GM19395 (cell line): ENCODE data around the gene FAM117A.
A peak's percentile ranks its signal among the peaks of the same experiment; 100 is the strongest.
"Not testable (repeated sequence)": the region's sequence is repeated elsewhere in the genome, so short reads cannot be mapped to it uniquely, and the experiment has no call there.

ENCODE experiments used
- ATAC-seq: cut with Tn5 transposase; IDR thresholded peaks from one replicate; pipeline ENCODE4 v1.9.1; 2021; ENCODE audit warnings: mild to moderate bottlenecking, moderate library complexity; ENCODE audit not compliant: unreplicated experiment

Gene FAM117A

DNA sequence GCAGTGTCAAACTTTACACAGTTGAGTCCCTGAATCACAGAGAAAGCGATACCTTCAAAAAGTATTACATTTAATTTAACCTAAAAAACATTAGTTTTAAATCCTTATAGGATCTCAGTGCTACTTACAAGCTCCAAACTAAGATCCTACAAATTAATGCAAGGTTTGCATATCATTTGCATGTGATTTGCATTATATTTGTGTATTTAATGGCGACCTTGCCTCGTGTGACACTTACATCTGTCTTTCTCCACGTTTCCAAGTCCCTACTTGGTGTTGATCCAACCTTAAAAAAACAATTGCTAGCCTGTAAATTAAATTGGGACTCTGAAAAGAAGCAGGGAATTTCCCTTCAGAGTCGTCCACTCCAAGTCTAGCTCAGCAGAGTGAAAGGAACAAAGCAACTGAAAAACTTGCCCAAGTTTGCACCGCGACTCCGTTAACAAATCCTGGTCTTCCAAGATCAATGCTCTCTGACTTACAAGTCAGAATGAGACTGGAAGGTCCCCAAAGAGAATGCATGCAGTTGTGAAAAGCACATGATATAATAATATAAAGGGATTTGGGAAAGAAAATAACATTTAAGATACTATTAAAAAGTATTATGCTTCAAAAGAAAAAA lies 739 bp upstream of the FAM117A start:
- ATAC-seq: no peak

DNA sequence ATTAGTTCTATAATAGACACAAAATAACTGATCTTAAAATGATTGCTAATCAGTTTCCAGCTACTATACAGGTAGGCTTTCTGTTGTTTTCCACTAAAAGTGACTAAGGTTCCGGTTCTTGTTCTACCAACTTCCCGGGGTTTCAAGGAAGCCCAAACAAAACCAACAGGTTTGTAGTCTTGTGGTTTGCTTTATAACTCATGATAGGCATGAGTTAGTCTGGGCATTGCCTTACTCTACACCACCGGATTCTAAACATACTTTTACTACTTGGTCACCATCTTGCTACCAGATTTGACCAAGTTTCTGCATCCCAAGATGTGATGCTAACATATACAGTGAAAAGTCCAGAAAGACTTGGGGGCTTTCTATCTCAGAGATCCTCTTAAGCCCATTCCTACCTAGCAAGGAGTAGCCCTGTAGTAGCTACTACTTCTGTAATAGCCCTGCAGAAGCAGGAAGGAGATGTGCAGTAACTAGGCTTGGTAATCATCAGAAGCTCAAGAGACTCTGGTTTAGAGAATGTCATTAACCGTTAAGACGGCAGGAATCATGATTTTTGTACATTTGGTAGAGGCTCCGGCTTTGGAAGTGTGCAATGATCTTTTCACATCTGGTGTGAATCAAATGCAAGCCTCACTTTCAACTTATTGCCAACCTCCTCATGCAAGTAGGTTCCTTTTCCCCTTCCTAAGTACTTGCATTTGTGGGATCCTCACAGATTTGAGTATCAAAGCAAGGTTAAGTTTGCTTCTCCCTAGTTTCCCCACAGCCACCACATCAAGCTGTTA lies 1.6 kb downstream of the FAM117A start:
- ATAC-seq: no peak

DNA sequence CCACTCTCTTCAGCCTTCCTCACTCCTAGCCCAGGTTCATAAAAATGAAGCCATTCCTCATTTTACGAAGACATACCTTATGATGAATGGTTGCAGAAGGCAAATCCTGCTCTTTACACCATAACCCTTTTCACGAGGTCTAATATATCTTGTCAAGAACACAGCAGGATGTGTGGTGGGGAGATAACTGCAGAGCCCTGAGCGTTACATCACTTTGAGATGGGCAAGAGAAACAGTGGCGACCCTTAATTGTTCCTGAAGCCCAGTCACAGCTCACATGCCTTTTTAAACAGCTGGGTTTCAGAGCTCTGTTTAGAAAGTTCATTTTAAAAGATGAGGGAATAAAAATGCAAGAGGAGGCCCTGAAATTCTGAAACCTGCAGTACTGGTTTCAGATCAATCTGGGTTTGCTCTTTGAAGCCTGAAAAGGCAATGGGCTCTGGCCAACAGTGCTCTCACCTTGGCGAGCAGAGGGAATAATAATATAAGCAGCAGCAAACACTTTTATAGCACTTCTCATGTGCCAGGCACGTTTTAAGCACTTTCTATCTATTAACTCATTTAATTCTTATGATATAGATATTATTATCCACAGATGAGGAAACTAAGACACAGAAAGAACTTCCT lies 2.9 kb downstream of the FAM117A start:
- no peak for ATAC-seq

DNA sequence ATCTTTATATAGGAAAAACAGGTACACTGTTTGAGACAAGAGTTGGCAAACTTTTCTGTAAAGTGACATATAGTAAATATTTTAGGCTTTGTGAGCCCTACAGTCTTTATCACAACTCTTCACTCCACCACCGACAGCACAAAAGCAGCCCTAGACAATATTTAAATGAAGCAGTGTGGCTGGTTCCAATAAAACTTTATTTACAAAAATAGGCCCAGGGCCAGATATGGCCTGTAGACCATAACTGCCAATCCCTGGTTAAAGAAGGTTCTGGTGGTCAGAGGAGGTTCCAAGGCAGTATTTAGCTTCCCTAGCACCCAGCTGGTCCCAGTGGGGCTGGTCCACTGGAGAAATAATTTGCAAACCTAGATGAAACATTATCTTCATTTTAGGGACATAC lies 3.6 kb downstream of the FAM117A start:
- ATAC-seq: no peak

DNA sequence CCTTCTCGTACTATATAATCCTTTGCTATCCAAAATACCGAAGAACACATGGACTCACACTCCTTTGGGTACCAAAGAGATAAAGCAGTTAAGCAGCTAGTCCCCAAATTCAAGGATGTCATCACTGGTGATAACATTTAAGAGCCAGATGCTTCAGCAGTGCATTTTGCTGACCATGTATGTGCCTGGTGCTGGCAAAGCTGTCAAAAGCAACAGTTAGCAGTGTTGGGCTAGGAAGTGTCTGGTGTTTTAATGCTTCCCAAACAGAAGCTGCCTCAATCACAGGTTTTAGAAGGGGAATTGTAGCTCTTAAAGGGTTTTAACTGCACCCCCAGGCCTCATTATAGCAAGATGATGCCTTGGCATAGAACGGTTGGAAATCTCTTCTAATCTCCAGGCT lies 4.7 kb downstream of the FAM117A start:
- no peak for ATAC-seq

DNA sequence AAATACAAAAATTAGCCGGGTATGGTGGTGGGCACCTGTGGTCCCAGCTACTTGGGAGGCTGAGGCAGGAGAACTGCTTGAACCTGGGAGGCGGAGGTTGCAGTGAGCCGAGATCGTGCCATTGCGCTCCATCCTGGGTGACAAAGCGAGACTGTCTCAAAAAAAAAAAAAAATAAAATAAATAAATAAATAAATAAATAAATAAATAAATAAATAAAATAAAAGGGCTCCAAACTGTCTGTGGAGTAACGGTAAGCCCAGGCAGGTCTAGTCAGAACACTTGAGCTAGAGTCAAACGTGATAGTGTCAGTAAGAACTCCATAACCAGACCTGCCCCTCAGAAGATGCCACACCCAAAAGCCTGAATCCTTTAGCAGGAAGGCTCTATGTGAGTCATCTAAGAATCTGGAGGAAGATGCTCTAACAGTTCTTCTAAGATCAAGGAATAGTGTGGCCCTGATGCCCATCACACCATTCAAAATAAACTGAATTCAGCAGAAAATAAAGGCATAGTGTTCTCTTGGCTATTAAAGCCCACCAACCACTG lies 5.4 kb downstream of the FAM117A start:
- not testable (repeated sequence) for ATAC-seq

DNA sequence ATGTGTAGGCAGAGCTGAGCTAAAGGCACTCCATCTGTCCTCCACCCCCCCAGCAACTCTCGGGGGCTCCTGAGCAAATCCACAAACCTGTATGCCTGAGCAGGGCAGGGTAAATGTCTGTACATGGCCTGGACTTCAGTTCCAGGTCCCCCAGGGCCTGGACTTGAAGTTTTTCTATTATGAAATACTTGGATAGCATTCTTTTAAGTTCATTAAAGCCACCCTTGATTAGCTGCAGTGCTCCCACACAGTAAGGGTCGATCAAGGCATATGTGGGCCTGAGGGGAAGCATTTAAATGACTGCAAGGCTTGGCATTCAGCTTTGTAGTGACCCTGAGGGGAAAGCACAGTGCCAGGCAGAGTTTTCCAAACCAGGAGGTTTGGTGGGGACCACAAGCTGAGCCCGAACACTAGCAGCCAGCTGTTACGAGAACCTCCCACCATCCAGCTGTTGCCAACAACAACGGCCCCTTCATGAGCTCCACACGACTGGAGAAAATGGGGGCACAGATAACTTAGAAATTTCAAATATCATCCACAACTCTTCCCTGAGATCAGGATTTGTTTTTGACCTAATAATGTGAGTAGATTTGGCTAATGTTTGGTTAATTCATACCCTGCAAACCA lies 6.7 kb downstream of the FAM117A start:
- ATAC-seq: no peak

DNA sequence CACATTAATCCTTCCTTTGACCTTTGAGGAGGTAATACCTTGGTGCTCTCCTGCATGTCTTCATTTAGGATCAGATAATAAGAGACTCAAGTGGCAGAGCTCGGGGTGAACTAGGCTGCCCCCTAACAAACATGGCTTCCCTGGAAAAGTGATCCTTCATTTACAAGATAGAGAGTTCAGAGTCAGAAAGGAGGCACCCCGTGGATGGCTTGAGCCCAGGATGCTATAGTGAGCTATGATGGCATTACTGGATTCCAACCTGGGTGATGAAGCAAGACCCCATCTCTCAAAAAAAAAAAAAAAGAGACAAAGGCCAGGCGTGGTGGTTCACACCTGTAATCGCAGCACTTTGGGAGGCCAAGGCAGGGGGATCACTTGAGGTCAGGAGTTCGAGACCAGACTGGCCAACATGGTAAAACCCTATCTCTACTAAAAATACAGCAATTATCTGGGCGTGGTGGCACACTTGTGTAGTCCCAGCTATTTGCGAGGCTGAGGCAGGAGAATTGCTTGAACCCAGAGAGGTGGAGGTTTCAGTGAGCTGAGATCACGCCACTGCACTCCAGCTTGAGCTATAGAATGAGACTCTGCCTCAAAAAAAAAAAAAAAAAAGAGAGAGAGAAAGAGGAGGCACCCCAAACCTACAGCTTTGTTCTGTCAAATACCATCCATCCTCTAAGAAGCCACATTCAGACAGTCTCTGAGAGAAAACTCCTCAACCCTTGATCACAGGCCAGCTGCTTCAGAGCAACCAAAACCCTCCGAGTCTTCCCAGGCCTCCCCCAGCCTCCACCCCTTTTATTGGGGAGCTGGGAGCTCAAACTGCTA lies 7.4 kb downstream of the FAM117A start:
- ATAC-seq: no peak

DNA sequence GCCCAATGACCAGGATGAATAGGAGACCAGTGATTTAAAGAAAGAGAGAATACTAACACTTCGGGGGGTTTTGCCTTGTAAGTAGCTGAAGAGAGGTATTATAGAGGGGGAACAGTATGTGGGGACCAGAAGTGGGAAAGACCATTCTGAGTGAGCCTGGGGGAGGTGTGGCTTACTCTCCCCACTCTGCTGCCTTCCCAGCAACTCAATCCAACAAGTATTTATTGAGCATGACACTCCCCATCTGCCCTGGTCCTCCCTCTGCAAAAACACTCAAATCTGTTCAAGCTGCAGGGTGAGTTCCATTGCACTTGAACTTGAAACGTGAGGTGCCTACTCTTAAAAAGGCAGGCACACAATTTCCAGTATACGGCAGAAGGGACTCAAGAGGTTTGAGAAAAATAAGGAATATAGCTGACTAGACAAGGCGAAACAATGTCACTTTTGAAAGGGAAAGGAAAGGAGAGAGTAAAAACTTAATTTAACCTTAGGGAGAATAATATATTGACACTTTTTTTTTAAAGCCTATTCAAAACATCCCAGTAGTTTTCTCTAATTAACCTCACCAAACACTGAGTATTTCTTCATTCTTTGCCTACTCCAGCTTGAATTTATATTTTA lies 8.2 kb downstream of the FAM117A start:
- no peak for ATAC-seq

DNA sequence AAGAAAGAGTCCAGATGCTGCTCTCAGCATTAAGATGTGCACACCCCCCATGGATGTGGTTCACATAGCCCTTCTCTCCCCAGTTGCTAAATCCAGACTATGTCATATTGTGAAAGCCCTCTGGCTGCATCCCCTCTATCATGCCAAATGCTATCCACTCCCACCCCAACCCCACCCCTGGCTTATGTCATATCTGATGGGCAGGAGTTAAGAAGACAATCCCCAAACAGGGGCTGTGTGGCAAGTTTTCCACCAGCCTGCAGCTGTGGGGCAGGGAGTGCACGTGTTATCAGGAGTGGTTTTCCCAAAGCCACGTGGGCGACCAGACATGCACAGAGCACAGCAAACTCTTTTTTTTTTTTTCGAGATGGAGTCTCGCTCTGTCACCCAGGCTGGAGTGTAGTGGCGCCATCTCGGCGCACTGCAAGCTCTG lies 10.0 kb downstream of the FAM117A start:
- no peak for ATAC-seq

DNA sequence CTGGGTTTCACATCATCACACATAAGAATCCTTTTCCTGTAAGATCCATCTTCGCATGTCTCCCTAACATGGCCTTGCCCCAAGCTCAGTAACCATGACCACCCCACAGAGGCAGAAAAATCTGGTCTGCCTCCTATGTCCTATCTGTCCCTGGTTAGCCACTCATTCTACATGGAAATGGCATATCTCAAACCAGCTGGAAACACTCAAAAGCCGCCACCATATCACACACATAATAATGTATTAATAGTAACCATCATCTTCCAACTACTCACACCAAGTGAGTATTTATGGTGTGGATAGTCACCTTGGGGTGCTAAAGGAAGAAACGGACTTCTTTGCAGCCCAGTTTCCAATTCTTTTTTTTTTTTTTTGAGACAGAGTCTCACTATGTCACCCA lies 11.4 kb downstream of the FAM117A start:
- ATAC-seq: no peak

DNA sequence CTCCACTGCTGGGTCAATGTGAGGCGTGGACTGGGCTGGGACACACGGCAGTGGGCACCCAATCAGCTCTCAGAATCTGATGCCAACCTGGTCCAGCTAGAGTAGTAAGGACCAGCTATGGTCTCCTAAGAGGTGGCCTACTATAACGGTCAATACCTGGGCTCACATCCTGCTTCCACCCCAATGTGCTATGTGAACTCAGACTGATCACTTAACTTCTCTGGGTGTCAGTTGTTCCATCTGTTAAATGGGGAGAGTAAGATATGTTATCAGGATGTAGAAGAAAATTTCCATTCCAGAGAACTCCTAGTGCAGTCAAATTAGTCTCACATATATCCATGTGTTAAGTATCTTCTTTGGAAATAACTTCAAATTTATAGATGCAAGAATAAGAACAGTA lies 14.2 kb downstream of the FAM117A start:
- ATAC-seq: no peak

DNA sequence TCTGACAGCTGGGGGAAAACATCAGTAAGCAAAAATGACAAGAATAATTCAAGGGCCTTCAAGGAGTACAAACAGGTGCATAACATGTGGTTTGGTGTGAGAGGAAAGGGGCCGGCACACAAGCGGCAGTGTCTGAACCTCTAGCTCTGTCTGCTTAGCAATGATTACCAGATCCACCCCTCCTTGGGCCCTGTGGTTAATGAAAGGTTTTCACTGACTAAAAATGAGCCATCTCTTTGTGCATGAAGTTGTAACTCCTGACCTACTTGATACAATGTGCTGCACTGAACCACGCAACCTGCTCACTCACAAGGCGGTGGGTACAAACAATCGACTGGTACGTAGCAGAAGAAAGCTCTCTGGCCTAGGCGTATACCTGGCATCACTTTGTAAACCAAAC lies 15.1 kb downstream of the FAM117A start:
- peak; percentile 88 for ATAC-seq

DNA sequence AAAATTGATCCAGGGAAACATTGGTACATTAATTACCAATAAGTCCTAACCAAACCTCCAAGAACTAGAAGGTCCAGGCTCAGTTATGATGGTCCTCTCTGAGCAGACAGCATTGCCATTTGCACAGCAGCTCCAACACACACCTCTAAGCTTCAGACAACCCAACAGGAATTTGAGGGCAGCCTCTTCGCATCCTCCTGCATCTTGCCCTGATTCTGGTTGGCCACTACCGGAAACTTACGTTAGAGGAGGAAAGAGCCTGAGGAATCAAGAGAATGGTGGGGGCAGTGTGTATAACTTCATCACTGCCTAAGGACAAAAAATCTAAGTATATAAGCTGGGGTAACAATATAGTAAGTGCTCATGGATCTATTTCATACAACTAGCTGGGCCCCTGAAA lies 15.7 kb downstream of the FAM117A start:
- ATAC-seq: peak; percentile 1

DNA sequence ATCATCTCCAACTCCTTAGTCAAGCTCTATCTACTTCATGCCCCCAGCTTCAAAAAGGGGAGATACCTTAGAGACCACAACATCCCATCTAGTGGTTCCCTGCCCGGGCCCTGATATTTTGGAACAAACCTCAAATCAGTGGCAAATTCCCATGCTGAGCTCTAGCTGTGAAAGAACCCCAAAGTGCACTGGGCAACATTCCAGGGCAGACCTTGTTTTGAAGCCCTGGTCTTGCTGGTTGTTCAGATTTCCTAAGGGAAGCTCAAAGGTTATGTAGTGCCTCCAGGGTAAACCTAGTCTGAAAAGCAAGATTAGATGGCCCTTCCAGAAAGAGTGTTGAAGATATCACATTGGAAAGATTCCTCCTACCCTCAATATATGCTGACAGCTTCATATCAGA lies 16.3 kb downstream of the FAM117A start:
- no peak for ATAC-seq

DNA sequence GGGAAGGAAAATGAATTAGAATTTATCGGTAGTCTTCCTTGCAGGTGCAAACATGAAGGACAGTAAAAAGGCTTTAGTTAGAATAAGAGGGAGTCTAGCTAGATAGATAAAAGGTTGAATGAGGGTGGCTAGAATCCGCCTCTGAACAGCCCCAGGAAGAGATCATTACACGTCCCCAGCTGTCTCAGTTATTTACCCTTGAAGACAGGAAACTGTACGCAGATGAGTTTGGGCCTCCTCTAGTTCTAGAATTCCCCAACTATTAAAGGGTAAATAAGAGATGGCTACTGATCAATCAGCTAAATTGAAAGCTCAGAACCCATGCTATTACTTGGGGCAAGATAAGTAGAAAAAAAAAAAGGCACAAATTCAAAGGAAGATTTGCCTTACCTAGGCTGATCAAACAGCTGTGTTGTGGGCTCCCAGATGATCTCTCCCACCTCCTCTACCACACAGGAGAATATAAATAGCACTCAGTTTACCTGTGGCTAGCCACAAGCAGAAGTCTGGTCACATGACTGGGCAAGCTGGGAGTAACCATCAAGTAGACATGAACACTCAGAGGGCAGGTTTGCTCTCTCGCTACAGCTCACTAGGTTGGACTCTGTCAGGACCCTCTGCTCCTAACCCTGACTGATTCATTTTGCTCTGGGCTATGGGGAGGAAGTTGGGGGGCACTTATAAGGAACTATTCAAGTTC lies 17.0 kb downstream of the FAM117A start:
- peak; percentile 46 for ATAC-seq

DNA sequence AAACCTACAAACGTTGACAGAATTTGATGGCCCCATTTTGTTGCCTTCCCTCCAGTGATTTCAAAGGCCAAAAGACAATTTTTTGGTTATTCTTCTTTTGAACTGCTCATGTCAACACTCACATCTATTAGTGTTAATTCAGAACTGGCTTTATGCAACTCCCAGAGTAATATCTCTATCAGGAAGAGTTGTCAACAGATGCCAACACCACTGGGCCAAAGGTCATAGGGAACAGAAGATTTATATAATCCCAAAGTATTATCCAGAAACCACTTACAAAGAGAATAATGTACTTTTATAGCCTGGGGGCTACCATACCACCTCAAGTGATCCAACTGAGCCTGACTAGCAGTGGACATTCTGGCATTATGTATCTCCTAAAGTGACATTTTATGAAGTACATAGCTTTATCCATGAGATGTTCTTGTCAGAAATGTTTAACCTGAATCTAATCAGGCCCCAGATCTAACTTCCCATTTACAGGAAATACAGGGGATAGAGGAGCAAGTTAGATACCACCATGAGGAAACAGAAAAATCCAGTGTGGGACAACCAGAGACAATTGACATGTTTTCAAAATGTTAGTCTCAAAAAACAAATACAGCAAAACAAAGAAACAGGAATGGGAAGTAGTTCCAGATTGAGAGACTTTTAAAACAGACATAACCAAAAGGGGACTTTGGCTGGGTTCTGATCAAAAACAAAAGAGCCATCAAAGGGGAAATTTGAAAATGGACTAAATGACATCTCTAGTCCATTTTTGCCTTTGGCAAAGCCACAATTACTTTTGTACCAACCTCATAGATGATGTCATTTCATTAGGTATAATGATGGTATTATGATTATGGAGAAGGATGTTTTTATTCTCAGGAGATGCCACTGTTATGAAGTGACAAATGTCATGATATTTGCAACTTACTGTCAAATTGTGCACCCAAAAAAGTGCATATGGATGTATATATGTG lies 18.5 kb downstream of the FAM117A start:
- ATAC-seq: no peak

DNA sequence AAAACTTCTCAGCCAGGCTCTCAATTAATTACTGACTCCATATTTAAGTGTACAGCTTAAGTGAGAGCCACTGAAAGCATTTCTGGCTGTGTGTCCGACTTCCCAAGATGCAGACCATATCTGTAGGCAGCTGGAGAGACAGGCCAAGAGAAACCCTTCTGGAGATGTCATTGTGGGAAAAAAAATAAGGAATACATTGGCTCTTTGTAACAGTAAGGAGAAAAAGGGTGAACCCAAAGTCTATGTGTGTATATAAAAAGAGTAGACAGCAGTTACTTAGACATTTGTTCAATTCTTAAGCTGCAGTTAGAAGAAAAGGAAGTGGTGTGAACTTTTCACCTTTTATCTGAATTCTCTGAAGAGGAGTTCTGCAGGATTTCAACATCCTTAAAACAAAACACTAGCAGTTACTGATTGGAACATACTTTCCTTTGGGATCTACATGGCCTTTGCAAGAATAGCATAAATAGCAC lies 21.7 kb downstream of the FAM117A start:
- no peak for ATAC-seq
